ENCODE measurements around the gene SETD1B.
"Not testable (repeated sequence)": the region's sequence is repeated elsewhere in the genome, so short reads cannot be mapped to it uniquely, and the experiment has no call there.

The SETD1B gene

GRCh38 chr12:121827351-121828099 lies 23.7 kb downstream of the SETD1B start:
- no peak for DNase-seq (ENCODE audit: low read depth)

GRCh38 chr12:121828306-121828705 lies 24.5 kb downstream of the SETD1B start:
- no peak for DNase-seq (ENCODE audit: low read depth)

GRCh38 chr12:121828826-121829225 lies 25.0 kb downstream of the SETD1B start:
- DNase-seq (ENCODE audit: low read depth), result no peak

GRCh38 chr12:121829250-121829918 lies 25.6 kb downstream of the SETD1B start:
- no peak for DNase-seq (ENCODE audit: low read depth)

- no peak for DNase-seq (ENCODE audit: low read depth)
Measured at GRCh38 chr12:121830134-121830533, 26.3 kb downstream of the SETD1B start.

DNA sequence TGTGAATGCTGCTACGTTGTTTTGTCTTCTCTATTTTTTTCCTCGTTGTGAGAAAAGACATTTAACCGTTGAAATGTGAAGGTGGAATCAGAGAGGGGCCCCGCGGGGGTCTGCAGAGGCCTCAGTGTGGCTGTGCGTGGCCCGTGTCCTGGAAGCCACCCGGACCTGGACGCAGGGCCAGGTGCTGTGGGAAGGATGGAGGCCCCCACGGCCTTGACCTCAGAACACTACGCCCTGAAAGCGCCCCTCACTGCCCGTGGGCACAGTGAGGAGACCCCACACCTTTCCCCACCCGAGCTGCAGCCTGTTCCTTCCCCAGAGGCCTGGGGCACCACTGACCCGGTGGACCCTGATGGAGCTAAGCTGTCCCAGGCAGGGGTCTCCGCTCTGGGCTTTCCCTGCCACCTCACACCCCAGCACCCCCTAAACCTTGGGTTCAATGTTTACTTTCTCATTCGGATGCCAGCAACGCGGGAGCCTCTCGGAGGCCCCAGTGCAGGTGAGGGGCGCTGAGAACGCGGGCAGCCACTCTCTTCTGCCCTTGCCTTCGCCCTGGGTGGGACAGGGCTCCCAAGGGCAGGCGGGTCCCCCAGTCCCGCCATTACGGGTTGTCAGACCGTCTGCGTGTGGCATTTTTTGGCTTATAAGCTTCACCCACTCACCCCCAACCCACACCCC lies 26.9 kb downstream of the SETD1B start:
- DNase-seq (ENCODE audit: low read depth), result no peak

GRCh38 chr12:121831571-121832245 lies 27.9 kb downstream of the SETD1B start:
- no peak for DNase-seq (ENCODE audit: low read depth)

DNA sequence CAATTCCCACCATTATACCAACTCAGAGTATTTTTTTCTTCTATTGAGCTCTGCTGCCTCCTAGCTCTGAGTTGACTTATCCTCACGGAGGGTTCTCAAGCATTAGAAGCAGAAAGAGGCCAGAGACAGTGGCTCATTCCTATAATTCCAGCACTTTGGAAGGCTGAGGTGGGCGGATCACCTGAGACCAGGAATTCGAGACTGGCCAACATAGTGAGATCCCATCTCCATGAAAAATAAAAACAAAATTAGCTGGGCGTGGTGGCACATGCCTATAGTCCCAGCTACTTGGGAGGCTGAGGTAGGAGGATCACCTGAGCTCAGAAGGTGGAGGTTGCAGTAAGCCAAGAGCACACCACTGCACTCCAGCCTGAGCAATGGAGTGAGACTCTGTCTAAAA lies 33.9 kb downstream of the SETD1B start:
- DNase-seq (ENCODE audit: low read depth), result no peak

DNA sequence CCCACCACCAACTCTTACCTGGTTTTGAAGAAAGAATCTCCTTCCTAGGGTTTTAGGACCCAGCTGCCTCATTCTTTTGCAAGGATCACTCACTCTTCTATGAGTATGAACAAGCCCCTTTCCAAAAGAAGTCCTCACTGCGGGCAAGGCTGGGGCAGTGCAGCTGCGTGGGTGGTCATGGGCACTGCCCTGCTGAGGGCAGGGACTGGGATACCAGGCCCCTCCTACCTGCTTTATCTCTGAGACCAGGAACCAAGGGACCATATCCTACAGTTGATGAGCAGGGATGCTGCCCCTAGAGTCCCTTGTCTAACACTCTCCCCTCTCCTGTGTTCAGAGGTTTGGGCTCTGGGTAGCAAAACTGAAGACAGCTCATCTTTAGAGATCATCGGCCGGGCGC lies 34.3 kb downstream of the SETD1B start:
- DNase-seq (ENCODE audit: low read depth), result no peak

- peak; percentile 100 for DNase-seq (ENCODE audit: low read depth)
Measured at GRCh38 chr12:121839106-121839992, 35.5 kb downstream of the SETD1B start.

GRCh38 chr12:121839993-121840761 lies 36.4 kb downstream of the SETD1B start:
- DNase-seq (ENCODE audit: low read depth), result no peak

- DNase-seq (ENCODE audit: low read depth), result no peak
Measured at GRCh38 chr12:121843236-121843982, 39.6 kb downstream of the SETD1B start.

GRCh38 chr12:121845701-121846100 lies 41.9 kb downstream of the SETD1B start:
- no peak for DNase-seq (ENCODE audit: low read depth)

DNA sequence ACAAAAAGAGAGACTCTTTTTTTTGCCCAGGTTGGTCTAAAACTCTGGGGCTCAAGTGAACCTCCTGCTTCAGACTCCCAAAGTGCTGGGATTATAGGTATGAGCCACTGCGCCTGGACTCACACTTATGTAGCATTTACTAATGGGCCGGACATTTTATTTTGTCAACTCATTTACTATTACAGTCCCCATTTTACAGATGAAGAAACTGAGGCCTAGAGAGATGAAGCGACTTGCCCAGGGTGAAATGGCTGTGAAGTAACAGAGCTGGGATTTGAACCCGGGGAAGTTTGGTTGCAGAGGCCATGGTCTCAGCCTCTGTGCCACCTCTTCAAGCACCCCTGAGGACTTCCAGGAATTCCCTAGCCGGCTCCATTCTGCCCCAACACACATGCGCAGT lies 45.4 kb downstream of the SETD1B start:
- DNase-seq (ENCODE audit: low read depth), result no peak

- no peak for DNase-seq (ENCODE audit: low read depth)
Measured at GRCh38 chr12:121849665-121850064, 45.9 kb downstream of the SETD1B start.

DNA sequence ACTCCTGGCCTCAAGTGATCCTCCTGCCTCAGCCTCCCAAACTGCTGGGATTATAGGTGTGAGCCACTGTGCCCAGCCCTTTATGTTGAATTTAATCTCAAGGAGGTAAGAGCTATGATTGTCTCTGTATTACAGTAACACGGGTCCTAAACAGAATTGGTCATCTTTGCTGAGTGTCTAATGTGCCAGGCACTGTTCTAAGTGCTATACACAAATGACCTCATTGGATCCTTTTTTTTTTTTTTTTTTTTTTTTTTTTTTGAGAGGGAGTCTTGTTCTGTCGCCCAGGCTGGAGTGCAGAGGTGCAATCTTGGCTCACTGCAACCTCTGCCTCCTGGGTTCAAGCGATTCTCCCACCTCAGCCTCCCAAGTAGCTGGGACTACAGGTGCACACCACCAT lies 48.6 kb downstream of the SETD1B start:
- DNase-seq (ENCODE audit: low read depth), result not testable (repeated sequence)

DNA sequence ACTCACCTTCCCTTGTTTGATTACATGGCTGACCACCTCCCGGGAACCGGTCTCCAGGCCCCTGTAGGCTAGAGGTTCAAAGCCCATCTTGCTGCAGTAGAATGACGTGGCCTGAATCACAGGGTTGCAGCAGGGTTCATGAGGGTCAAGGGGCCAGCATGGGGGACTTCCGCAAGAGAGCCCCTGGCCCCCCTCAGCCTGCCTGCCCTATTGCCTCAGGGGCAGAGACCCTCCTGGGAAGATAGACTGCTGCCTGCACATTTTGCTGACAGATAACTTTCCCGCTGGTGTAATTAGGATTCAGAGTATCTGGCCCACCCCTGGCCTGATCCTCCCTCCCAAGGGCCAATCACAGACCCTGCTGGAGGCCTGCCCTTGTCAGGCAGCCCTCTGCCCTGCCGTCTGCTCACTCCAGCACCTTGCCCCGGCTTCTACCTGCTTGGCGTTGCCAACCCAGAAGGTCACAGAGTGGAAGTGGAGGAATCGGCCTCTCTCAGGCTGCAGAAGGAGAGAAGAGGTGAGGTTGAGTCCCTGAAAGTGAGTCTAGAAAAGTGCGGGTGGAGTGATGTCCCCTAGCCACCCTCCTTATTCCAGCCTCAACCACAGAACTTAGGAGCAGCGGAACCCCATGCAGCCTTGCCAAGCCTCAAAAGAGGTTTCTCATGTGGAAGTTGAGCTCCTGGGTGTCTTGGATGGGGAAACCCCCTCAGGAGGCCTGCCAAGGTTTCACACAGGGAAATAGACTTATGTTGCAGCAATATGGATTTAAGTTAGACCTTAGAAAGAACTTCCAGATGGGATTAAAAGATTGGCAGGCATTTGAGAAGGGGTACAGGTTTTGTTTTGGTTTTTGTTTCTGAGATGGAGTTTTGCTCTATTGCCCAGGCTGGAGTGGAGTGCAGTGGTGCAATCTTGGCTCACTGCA lies 53.8 kb downstream of the SETD1B start:
- DNase-seq (ENCODE audit: low read depth), result no peak

DNA sequence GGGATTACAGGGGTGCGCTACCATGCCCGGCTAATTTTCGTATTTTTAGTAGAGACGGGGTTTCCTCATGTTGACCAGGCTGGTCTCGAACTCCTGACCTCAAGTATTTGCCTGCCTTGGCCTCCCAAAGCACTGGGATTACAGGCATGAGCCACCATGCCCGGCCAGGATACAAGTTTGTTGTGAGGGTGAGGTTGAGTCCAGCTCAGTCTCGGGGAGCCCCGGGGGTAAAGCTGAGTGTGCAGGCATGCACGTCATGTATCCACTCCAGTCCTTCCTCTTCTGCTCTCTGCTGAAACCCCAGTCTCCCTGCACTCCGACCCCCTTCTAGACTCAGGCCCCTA lies 54.5 kb downstream of the SETD1B start:
- no peak for DNase-seq (ENCODE audit: low read depth)
